Ammon's horn (tissue), 1 donor: Measurements from ENCODE around the gene DOCK9.

ENCODE experiments used
- DNase-seq: peaks from one replicate; pipeline ENCODE4 v3.0.0-alpha.2; 2016; ENCODE audit warnings: low spot score

DOCK9 gene

GRCh38 chr13:98977568-98978265 is at the start of gene DOCK9:
TSS of gene DOCK9 (minus strand) at chr13:98978064. CDS start at chr13:98977909, 155 bp downstream.
- DNase-seq = peak; percentile 94

GRCh38 chr13:99027260-99027659 is 49.4 kb upstream of the DOCK9 start:
- no peak for DNase-seq

- no peak for DNase-seq
These were observed 45.1 kb upstream of the DOCK9 start for GRCh38 chr13:99022941-99023340.

- DNase-seq = no peak
These were observed 40.7 kb upstream of the DOCK9 start for GRCh38 chr13:99018418-99019180.

- DNase-seq = peak; percentile 53
These were observed 38.0 kb upstream of the DOCK9 start for GRCh38 chr13:99015606-99016490.

- no peak for DNase-seq
These were observed 36.7 kb upstream of the DOCK9 start for GRCh38 chr13:99014522-99014921.

- no peak for DNase-seq
These were observed 36.1 kb upstream of the DOCK9 start for GRCh38 chr13:99013951-99014350.

- no peak for DNase-seq
These were observed 34.7 kb upstream of the DOCK9 start for GRCh38 chr13:99012539-99012938.

- no peak for DNase-seq
These were observed 32.2 kb upstream of the DOCK9 start for GRCh38 chr13:99009987-99010551.

- DNase-seq = no peak
These were observed 30.7 kb upstream of the DOCK9 start for GRCh38 chr13:99008577-99008976.

- no peak for DNase-seq
These were observed 29.6 kb upstream of the DOCK9 start for GRCh38 chr13:99007414-99007986.

GRCh38 chr13:99005609-99006008 is 27.7 kb upstream of the DOCK9 start:
- no peak for DNase-seq

- DNase-seq = no peak
These were observed 27.1 kb upstream of the DOCK9 start for GRCh38 chr13:99004978-99005377.

- DNase-seq = no peak
These were observed 26.1 kb upstream of the DOCK9 start for GRCh38 chr13:99003851-99004471.

- no peak for DNase-seq
These were observed 25.3 kb upstream of the DOCK9 start for GRCh38 chr13:99003186-99003585.

- DNase-seq = no peak
These were observed 24.4 kb upstream of the DOCK9 start for GRCh38 chr13:99002172-99002710.

GRCh38 chr13:99000137-99000536 is 22.3 kb upstream of the DOCK9 start:
- no peak for DNase-seq

GRCh38 chr13:98999639-98999952 is 21.7 kb upstream of the DOCK9 start:
- DNase-seq = no peak

GRCh38 chr13:98998831-98999638 is 21.2 kb upstream of the DOCK9 start:
- DNase-seq = no peak
